Measurements from ENCODE around the gene NPC1.
"Not testable (repeated sequence)": the region's sequence is repeated elsewhere in the genome, so short reads cannot be mapped to it uniquely, and the experiment has no call there.

The NPC1 gene

DNA sequence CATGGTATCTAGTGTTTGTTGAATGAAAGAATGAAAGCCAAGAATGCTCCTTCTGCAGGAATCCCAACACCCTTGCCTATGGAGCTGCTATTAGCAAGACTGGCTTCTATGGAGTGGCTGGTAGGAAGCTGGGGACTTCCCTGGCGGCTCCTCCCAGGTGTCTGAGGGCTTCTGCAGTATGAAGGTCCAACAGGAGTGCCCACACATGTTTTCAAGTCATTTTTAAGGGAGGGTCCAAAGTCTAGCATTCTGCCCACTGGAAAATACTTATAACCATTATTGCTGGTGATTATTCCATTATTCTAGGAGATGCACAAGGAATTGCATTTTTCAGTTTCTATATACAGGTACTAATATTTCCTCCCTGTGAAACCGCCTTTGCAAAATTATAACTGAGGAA is 21.9 kb upstream of the NPC1 start:
- no peak for DNase-seq

DNA sequence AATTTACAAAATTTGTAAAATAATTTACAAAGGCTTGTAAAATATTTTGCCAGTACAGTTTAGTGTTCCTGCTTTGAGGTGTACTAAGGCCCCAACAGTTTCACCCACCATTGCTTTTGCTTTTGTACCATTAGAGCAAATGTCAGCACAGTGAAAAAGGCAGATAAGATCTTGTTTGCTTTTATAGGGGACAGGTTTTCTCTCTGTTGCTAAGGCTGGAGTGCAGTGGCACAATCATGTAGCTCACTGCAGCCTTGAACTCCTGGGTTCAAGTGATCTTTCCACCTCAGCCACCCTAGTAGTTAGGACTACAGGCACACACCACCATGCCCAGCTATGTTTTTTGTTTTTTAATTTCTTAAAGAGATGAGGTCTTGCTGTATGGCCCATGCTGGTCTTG is 19.6 kb upstream of the NPC1 start:
- no peak for DNase-seq

DNA sequence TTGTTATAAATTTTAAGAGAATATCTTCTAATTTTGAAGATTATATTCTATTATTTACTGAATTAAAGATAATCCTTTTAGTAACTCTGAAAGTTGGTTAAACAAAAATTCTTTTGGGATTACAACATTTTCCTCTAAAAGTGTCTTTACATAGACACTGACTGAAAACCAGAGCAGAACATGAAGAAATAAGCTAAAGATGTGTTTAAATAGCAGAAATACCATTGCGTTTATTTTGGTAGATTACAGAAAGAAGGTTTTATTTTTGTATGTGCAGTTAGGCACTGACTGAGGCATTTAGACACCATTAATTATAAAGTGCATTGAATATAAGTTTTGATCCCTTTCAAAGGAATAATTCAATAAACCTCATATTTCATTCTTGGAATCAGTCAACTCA is 13.5 kb upstream of the NPC1 start:
- DNase-seq: no peak

DNA sequence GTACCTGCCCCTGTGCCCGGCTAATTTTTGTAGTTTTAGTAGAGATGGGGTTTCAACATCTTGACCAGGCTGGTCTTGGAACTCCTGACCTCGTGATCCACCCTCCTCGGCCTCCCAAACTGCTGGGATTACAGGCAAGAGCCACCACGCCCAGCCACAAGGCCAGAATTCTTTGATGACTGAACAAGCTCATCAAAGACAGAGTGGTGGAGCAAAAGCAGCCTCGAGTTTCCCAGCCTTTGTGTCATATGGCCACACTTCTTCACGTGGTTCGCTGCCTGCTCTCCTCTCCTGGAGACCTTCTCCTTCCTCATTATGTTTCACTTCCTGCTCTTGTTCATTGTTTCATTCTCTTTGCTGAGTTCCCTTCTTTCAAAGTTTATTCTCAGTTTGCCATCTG is 9.9 kb upstream of the NPC1 start:
- DNase-seq: no peak

DNA sequence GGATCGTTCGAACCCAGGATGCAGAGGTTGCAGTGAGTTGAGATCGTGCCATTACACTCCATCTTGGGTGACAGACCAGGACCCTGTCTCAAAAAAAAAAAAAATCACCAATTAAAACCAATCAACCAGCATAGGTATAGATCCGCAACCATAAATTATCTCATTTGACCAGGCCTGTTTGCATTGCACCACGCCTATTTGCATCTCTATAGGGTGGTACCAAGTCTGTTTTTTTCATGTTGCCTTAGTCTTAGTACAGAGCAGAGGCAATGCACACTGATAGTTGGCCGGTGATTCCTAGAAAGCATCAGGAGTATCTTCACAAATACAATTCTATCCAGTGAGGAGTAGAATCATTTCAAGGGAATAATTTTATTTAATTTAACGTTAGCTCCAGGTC is 9.3 kb upstream of the NPC1 start:
- DNase-seq: no peak

DNA sequence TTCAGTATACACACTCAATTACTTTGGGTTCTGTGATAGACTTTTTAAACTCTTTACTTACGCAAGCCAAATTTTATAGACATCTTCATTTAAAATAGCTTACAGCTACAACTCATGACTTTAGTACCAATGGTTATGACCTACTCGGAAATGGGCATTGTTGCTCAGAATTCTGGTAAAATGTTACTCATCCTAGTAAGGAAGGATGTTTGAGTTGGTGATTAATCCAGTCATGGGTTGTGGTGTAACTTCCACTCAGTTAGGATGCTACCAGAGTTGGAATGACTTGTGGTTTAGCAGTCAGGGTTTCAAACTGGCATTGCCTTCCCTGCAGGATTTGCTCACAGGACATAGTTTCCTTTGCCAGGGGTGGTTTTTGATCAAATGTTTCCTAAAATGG is 7.4 kb upstream of the NPC1 start:
- DNase-seq: no peak

DNA sequence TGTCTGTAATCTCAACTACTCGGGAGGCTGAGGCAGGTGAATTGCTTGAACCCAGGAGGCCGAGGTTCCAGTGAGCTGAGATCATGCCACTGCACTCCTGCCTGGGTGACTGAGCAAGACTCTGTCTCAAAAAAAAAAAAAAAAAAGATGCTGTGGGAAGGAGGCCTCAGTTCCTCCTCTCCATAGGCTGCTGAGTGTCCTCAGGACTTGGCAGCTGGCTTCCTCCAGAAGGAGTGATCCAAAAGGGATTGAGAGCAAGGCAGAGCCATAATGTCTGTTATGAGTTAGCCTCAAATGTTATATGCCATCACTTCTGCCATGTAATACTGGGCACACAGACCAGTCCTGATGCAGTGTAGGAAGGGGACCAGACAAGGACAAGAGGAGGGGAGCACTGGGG is 6.6 kb upstream of the NPC1 start:
- DNase-seq: no peak

DNA sequence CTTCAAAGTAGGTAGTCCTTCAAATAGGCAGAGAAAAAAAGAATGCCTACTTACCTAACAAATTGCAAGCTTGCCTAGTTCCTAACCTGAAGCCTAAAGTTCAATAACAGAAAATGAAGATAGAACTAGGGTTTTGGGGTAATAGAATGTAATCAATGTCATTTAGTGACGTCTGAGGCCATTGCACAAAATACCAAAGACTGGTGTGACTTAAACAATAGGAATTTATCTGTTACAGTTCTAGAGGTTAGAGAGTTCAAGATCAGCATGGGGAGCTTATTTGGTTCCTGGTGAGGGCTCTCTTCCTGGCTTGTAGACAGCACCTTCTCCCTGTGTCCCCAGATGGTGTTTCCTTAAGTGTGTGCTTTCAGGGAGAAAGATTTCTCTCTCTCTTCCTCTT is 4.7 kb upstream of the NPC1 start:
- no peak for DNase-seq

DNA sequence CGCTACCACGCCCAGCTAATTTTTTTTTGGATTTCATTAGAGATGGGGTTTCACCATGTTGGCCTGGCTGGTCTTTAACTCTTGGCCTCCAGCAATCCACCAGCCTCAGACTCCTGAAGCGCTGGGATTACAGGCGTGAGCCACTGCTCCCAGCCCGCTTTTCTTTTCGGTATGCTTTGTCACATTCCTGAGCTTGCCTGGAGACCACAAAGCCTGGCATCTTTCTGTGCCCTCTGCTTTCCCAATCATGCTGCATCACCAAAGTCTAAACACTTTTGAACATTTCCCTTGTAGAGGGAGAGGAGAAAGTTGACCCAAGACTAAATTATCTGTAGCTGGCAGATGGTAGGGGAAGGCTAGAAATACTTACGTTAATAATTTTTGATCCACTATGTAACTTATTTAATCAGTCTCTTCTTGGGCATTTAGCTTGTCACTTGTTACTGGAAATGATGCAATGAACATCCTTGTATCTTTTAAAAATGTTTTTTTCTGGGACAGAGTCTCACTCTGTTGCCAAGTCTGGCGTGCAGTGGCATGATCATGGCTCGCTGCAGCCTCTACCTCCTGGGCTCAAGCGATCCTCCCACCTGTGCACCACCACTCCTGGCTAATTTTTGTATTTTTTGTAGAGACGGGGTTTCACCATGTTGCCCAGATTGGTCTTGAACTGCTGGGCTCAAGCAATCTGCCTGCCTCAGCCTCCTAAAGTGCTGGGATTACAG is 2.7 kb upstream of the NPC1 start:
- no peak for DNase-seq

DNA sequence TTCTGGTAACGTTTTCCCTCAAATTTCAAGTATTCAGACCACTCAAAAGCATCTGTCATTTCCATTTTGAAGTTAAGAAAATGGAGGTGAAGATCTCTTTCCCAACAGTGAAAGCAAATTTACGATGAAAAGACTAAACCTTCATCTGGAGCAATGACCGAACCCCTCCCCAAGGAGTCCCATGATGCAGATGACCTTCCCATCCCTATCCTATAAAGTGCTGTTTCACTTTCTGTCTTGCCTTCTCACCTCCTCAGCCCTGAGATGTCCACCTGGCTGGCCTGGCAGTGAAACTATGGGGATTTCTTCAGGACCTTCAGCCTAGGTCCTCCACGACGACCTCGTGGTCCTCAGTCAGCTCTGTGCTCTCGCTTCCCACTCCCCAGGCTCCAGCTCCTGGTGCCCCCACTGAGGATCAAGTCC is 925 bp upstream of the NPC1 start:
- no peak for DNase-seq

DNA sequence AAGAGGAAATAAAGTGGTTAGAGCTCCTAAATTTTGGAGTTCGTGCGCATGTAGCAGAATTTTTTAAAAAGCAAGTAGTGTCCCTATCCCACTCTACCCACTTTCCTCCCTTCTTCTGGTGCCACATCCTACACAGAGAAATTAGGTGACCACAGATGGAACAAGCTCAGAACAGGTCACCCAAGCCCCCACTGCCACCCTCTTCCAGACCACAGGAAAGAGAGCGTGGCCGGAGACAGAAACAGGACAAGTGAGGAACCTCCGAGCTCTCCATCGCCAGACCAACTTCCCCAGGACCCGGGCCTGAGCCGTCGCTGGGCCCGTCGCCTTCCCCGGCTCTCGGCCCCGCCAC is 433 bp downstream of the NPC1 start:
- DNase-seq: no peak

DNA sequence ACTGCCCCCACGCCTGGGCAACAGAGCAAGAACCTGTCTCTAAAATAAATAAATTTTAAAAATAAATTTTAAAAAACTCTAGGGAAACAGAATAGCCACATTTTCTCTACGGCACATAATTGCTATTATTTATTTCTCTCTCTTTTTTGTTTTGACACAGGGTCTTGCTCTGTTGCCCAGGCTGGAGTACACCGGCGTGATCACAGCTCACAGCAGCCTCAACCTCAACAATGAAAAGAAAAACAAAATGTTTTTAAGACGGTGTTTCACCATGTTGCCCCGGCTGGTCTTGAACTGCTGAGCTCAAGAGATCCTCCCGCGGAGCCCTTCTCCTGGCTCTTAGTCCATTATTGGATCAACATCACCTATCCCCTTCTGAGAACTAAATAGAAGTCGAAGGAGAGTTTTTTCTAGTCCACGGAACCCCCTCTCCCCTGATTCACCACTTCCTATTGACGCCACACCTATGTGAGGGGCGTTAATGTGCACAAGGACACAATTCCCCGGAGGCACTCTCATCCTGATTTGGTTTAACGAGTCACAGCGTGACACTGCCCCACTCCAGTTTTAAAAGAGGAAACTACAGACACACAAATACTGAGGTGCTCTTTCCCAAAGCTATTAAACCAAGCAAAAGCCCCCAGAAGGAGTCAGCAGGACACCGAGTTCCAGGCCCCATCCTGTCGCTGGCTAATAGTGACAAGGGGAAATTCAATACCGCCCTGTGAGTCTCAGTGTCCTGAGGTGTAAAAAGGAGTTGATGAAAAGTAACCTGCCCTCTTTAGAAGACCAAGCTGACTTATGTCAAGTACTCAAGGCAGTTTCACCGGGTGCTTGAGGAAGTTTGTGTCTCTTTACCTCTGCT is 1.1 kb downstream of the NPC1 start:
- peak in 1 of 2 donors; percentile 21 for DNase-seq

DNA sequence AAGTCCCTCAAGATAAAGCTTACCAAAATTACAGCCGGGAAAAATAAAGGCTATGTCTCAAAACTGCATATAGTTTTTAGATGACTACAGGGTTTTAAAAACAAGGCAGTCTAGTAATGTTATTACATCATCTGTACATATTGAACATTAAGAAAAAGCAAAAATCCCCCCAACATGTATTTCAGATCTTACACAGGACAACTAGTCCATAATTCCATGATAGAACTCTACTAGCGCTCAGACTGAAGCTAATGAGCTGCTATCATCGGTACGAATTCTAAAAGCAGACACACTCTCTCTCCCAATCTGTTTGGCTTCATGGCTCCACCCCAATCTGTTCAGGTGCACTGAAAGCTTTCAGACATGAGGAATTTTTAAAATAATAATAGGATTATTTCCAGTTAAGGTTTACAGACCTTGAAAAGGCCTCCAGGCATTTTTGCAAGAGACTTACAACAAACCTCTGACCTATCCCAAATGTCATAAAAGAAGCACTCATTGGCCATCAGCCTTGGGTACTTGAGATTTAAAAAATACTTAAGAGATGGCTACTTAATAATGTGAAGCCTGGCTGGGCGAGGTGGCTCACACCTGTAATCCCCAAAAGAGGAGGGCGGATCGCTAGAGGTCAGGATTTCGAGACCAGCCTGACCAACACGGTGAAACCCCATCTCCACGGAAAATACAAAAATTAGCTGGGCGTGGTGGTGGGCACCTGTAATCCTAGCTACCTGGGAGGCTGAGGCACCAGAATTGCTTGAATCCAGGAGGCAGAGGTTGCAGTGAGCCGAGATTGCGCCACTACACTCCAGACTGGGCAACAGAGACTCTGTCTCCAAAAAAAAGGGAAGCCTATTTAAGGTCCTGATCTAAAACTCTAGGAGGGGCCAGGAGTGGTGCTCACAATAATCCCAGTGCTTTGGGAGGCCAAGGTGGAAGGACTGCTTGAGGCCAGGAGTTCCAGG is 2.0 kb downstream of the NPC1 start:
- no peak for DNase-seq

DNA sequence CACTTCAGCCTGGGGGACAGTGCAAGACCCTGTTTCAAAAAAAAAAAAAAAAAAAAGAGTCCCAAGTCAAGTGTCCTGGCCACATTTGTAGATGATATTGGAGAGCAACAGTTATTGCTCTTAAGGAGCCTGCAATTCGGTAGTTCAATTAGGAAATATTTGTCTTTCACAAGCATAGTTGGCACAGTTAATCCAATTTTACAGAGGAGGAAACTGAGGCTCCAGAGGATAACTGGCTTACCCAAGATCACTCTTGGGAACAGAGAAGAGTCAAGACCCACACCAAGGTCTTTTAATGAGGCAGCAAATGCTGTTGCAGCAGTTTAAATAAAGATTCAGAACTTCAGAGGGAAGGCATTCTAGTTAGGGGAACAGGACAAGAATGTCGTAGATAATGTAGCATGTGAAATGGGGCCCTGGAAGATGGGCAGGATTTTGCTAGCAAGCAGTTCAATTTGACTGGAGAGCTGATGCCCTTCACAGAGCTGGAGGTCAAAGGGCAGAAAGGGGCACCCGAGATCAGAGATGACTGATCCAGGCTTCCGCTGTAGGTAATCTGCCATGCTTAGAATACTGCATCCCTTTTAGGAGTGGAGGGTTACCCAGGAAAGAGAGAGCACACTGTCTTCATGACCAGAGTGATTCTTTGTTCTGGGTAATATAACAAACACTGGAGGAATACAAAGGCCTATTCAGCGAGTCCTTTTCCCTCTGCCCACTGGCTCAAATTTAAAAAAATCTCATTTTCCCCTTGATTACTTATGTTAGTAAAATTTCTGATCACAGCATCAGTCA is 3.0 kb downstream of the NPC1 start:
- DNase-seq: no peak

DNA sequence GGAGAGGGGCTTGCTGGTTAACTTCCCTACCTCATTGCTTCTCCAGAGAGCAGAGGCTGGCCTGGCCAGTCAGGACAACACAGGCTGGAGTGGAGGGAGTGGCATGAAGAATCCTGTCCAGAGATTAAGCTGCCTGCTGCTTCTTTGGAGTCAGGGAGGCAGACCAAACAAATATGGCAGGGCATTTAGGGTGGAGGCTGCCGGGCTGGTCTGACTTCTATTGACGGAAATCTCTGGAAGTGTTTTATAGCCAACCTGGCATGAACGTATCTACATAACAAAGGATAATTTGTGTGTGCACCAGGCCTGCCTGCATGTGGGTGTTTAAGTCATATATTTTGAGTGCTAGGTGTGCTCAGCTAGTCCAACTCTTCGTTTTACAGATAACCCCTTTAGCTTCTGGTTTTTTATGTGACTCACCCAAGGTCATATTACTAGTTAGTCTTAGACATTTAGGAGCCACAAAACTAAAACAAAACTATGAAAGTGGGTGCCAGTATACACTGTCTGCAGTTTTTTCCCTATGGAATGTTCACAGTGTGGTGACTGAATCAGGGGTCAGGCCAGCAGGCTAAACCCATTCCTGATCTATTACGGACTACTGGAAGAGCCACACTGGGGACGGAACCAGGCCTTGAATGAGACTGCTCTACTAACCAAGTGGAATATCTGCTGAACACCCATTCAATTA is 5.5 kb downstream of the NPC1 start:
- no peak for DNase-seq

DNA sequence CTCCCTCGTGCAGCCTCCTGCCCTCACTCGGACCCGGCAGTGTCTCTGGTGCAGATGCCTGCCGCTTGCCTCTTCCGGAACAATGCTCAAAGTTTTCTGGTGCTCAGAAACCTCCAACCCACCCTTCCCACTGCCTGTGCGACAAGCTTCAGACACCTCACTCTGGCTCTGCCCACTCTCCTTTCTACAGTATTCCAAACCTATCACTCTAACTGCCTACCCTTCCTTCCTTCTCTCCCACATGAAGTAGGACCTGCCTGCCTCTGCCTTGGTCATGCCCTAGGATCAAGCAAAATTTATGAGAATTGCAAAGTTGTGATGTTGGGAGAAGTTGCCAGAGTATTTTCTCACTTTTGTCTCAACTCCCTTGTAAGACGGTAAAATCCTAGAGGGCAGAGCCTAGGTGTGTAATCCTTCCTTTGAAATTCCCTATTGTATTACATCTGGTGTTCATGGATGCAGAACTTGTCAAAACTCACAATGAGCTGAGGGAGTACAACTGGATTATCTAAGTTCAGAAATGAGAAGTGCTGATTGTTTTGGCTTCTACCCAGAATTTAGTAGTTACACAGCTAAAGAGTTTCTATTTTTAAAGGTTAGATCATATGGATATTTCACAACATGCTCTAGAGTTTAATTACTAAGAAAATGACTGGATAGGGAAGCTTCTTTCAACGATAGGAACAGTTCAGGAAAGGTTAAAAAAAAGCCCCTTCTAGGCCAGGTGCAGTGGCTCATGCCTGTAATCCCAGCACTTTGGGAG is 7.2 kb downstream of the NPC1 start:
- DNase-seq: no peak

DNA sequence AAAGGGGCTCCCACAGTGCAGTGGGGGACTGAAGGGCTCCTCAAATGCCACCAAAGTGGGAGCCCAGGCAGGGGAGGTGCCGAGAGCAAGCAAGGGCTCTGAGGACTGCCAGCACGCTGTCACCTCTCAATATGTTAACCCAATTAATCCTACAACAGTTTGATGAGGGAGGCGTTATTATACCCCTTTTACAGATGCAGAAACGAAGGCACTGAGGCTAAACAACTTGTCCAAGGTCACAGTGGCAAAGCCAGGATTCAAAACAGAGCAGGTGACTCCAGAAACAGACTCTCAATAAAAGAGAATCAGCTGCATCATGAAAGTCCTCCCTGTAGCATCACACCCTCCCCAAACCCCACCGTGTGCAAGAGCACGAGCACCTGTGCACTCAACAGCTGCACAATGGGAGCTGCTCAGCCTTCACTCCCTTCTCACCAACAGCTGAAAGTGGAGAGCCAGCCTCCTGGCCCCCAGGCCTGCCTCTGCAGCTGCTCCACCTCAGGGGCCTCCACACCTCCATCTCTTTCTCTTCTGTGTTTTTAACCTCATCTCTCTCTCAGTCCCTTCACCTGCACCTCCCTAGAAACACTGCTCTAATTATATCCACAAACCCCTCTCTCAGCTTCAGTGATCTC is 8.1 kb downstream of the NPC1 start:
- DNase-seq: no peak

DNA sequence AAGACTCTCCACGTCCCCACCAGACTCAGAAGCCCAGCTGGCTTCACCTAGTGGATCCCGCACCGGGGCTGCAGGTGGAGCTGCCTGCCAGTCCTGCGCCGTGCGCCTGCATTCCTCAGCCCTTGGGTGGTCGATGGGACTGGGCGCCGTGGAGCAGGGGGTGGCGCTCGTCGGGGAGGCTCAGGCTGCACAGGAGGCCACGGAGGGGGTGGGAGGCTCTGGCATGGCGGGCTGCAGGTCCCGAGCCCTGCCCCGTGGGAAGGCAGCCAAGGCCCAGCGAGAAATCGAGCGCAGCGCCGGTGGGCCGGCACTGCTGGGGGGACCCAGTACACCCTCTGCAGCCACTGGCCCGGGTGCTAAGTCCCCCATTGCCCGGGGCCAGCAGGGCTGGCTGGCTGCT is 8.8 kb downstream of the NPC1 start:
- not testable (repeated sequence) for DNase-seq

DNA sequence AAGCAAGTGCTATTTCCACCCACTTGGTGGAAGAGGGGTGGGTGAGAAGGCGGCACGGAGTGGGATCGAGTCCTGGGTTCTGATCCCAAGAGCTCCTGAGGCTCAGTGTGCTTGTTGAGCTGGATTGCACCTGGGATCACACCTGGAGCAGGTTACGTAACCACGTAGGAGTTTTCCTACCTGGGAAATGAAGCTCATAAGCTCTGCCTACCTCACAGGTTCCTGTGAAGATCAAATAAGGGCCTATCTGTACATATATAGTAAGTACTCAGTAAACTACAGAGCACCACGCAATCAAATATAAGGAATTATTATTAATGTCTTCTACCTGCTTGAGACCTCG is 11.0 kb downstream of the NPC1 start:
- DNase-seq: no peak

DNA sequence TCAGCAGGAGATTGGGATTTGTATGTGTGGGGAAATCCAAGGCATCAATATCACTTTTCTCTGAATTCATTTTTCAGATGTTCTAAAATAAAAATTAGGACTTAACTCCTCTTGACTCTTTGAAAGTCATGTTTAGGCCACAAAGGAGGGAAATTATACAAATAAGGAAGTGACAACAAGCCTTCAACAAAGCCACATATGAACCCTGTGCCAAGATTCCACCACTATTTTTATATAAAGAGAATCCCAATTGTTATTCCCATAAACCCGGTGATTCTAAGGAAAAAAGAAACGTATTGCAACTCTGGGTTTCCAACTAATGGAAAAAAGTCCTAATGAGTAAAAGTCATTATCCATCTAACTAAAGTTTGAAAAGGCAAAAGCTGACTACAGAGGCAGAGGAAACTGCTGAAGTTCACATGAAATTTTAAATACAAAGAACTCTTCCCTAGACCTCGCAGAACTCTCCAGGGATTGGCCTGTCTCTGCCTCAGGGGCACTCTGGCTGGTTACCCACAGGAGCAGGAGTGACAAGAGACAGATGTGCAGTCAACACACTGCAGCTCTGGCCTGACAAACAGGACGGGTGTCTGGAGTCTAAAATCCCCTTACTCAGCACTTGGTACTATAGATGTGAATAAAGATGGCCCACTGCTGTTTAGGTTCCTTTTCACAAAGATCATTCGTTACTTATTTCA is 11.5 kb downstream of the NPC1 start:
- no peak for DNase-seq
